Activated CD4-positive, alpha-beta T cell treated with anti-CD3 and anti-CD28 coated beads, Interleukin-2, Interleukin-6, amounts not matched to agents 100 ng/mL and 50 ng/mL, durations not matched to agents 16 hours and 8 hours (primary cell): ENCODE measurements around the gene TDRD12.
"Not testable (repeated sequence)": the region's sequence is repeated elsewhere in the genome, so short reads cannot be mapped to it uniquely, and the experiment has no call there.

Experiments
- DNase-seq: peaks from one replicate; pipeline ENCODE4 v3.0.0-alpha.2; 2020

Gene TDRD12

GRCh38 chr19:32748497-32748896, 28.9 kb downstream of the TDRD12 start:
- DNase-seq: no peak

- no peak for DNase-seq
Measured at GRCh38 chr19:32748948-32749347, 29.4 kb downstream of the TDRD12 start.

GRCh38 chr19:32749361-32749760, 29.8 kb downstream of the TDRD12 start:
- DNase-seq: no peak

- DNase-seq: no peak
Measured at GRCh38 chr19:32750441-32751055, 31.0 kb downstream of the TDRD12 start.

- DNase-seq: no peak
Measured at GRCh38 chr19:32751066-32751465, 31.5 kb downstream of the TDRD12 start.

- DNase-seq: no peak
Measured at GRCh38 chr19:32757189-32757588, 37.6 kb downstream of the TDRD12 start.

GRCh38 chr19:32765365-32765764, 45.8 kb downstream of the TDRD12 start:
- not testable (repeated sequence) for DNase-seq

- DNase-seq: no peak
Measured at GRCh38 chr19:32767951-32768679, 48.5 kb downstream of the TDRD12 start.

- no peak for DNase-seq
Measured at GRCh38 chr19:32771596-32771995, 52.0 kb downstream of the TDRD12 start.

- no peak for DNase-seq
Measured at GRCh38 chr19:32773126-32773525, 53.6 kb downstream of the TDRD12 start.

- DNase-seq: no peak
Measured at GRCh38 chr19:32779082-32779481, 59.5 kb downstream of the TDRD12 start.

GRCh38 chr19:32781280-32781679, 61.7 kb downstream of the TDRD12 start:
- no peak for DNase-seq

GRCh38 chr19:32782089-32782488, 62.5 kb downstream of the TDRD12 start:
- DNase-seq: not testable (repeated sequence)

GRCh38 chr19:32787161-32787813, 67.7 kb downstream of the TDRD12 start:
- DNase-seq: not testable (repeated sequence)

- DNase-seq: not testable (repeated sequence)
Measured at GRCh38 chr19:32787895-32788294, 68.3 kb downstream of the TDRD12 start.

GRCh38 chr19:32789429-32789828, 69.9 kb downstream of the TDRD12 start:
- DNase-seq: no peak

- no peak for DNase-seq
Measured at GRCh38 chr19:32798201-32798600, 78.6 kb downstream of the TDRD12 start.

GRCh38 chr19:32800191-32800590, 80.6 kb downstream of the TDRD12 start:
- no peak for DNase-seq

- no peak for DNase-seq
Measured at GRCh38 chr19:32800754-32801153, 81.2 kb downstream of the TDRD12 start.

- DNase-seq: no peak
Measured at GRCh38 chr19:32802840-32803239, 83.3 kb downstream of the TDRD12 start.

- DNase-seq: no peak
Measured at GRCh38 chr19:32808236-32808635, 88.7 kb downstream of the TDRD12 start.

GRCh38 chr19:32809254-32809653, 89.7 kb downstream of the TDRD12 start:
- no peak for DNase-seq

- DNase-seq: no peak
Measured at GRCh38 chr19:32809754-32810153, 90.2 kb downstream of the TDRD12 start.

- DNase-seq: no peak
Measured at GRCh38 chr19:32810452-32810851, 90.9 kb downstream of the TDRD12 start.
